Activated CD4-positive, alpha-beta T cell treated with anti-CD3 and anti-CD28 coated beads for 4 hours (primary cell): Measurements from ENCODE around the gene DLGAP5.

ENCODE experiments used
- DNase-seq, 2 donors: peaks; one replicate each; pipeline ENCODE4 v3.0.0-alpha.2; 2020

The DLGAP5 gene

GRCh38 chr14:55191203-55192053, at the start of gene DLGAP5:
DLGAP5 (minus strand) TSS chr14:55191585; CDS start chr14:55189179, 2,406 bp downstream.
- DNase-seq = peak; percentile 86

GRCh38 chr14:55240526-55241178, 49.3 kb upstream of the DLGAP5 start:
- no peak for DNase-seq

- no peak for DNase-seq
Observed at GRCh38 chr14:55239320-55239719, 47.9 kb upstream of the DLGAP5 start.

- no peak for DNase-seq
Observed at GRCh38 chr14:55238019-55238680, 46.8 kb upstream of the DLGAP5 start.

- no peak for DNase-seq
Observed at GRCh38 chr14:55233591-55233990, 42.2 kb upstream of the DLGAP5 start.

- DNase-seq = no peak
Observed at GRCh38 chr14:55228261-55228660, 36.9 kb upstream of the DLGAP5 start.

- DNase-seq = no peak
Observed at GRCh38 chr14:55223364-55223763, 32.0 kb upstream of the DLGAP5 start.

GRCh38 chr14:55221968-55222367, 30.6 kb upstream of the DLGAP5 start:
- no peak for DNase-seq

- DNase-seq = no peak
Observed at GRCh38 chr14:55221186-55221585, 29.8 kb upstream of the DLGAP5 start.

- DNase-seq = no peak
Observed at GRCh38 chr14:55220230-55220629, 28.8 kb upstream of the DLGAP5 start.

GRCh38 chr14:55212634-55213033, 21.2 kb upstream of the DLGAP5 start:
- no peak for DNase-seq

- DNase-seq = no peak
Observed at GRCh38 chr14:55207832-55208231, 16.4 kb upstream of the DLGAP5 start.

GRCh38 chr14:55206175-55206693, 14.8 kb upstream of the DLGAP5 start:
- DNase-seq = no peak

GRCh38 chr14:55201219-55202101, 10.1 kb upstream of the DLGAP5 start:
- DNase-seq = no peak

- no peak for DNase-seq
Observed at GRCh38 chr14:55200651-55201050, 9.3 kb upstream of the DLGAP5 start.

- DNase-seq = no peak
Observed at GRCh38 chr14:55198749-55199148, 7.4 kb upstream of the DLGAP5 start.

- no peak for DNase-seq
Observed at GRCh38 chr14:55194656-55195355, 3.4 kb upstream of the DLGAP5 start.

GRCh38 chr14:55192054-55192621, 753 bp upstream of the DLGAP5 start:
- no peak for DNase-seq

- DNase-seq = no peak
Observed at GRCh38 chr14:55190906-55191202, 531 bp downstream of the DLGAP5 start.

GRCh38 chr14:55188686-55189295, 2.6 kb downstream of the DLGAP5 start:
- DNase-seq = no peak

GRCh38 chr14:55180434-55180833, 11.0 kb downstream of the DLGAP5 start:
- DNase-seq = no peak
